ENCODE measurements around the gene SLC23A1. TPM values are rescaled to one million over a fixed set of nuclear protein-coding genes. Genes with fewer than 3 reads are reported as not detected.

SLC23A1 gene
- total RNA-seq, 4 donors from 2014 or later: not detected

DNA sequence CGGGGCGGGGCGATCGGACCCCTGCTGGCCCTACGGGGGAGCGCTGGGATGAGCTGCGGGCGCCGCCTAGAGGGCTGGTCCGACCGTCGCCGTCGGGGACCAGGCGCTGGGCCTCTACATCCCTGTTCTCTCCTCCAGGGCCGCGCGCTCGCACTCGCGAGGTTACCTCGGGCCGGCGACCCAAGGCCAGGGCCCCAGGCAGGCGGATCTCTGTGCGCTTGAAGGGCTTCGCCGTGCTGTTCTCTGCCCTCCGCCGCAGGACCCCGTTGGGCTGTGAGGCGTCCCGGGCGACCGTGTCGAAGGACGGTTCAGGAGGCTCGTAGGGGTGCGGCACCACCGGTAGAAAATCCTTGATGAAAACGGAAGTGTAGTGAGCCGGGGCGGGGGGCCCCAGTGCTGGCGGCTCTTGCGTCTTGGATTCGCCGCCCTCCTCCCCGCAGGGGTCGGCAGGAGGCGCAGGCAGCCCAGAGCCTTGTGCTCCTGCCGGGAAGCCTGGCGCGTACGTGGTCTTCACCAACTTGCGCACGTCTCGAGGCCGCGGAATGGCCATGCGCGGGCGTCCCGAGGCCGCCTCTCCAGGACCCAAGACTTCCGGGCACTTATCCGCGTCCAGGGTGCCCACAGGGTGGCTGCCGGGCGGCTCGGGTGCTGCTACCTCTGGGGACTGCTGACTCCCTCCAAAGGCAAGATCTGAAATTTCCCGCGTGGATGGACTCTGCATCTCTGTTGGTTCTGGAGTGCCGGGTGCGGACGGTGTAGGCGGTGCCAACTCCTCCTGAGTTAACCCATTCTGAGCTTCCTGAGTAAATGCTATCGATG is 9.8 kb upstream of the SLC23A1 start:
- peaks cover 0 to 47% (median 21%) of the 10 kb centered on the region in 4 donors for H3K4me1 ChIP-seq
- WGBS, 2 donors: 12 to 20% methylated on average over 69 to 73 of the region's 77 CpGs

DNA sequence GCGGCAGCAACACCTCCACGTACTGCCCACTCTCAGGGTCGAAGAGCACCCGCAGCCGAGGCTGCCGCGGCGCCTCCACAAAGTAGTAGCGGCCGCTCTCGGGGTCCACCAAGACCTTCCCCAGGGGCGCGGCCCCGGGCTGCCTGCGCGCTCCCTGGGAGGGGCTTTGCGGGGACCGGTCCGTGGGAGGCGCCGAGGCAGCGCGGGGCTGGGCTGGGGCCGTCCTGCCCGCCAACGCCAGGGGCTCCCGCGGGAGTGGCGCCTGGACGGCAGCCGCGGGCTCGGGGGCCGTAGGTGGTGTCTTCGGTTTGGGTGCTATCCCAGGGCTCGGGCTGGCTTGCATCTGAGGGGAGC is 9.2 kb upstream of the SLC23A1 start:
- Histone ChIP-seq H3K36me3 (no peaks in the 10 kb centered on the region), H3K4me1 (peaks cover 0 to 47% (median 24%) of the 10 kb centered on the region in 4 donors), H3K4me3 (peak overlapping the region in 3 of 4 donors; percentile 26 to 57 (median 53)), H3K9me3 (no peaks in the 10 kb centered on the region), H3K27ac (peak overlapping the region in 1 of 4 donors; percentile 74), H3K27me3 (peaks cover 0 to 35% of the 10 kb centered on the region in 2 donors)
- no peak for TF ChIP-seq EP300 (IDR thresholded peaks at IDR 0.05)
- TF ChIP-seq, protein P1, sequence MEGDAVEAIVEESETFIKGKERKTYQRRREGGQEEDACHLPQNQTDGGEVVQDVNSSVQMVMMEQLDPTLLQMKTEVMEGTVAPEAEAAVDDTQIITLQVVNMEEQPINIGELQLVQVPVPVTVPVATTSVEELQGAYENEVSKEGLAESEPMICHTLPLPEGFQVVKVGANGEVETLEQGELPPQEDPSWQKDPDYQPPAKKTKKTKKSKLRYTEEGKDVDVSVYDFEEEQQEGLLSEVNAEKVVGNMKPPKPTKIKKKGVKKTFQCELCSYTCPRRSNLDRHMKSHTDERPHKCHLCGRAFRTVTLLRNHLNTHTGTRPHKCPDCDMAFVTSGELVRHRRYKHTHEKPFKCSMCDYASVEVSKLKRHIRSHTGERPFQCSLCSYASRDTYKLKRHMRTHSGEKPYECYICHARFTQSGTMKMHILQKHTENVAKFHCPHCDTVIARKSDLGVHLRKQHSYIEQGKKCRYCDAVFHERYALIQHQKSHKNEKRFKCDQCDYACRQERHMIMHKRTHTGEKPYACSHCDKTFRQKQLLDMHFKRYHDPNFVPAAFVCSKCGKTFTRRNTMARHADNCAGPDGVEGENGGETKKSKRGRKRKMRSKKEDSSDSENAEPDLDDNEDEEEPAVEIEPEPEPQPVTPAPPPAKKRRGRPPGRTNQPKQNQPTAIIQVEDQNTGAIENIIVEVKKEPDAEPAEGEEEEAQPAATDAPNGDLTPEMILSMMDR (IDR thresholded peaks at IDR 0.05): peak in 1 of 5 experiments; percentile 63
- no peak for TF ChIP-seq POLR2A (IDR thresholded peaks at IDR 0.05)
- 5 to 13% methylated on average over 25 to 27 of the region's 36 CpGs for WGBS, 2 donors
- no peak for DNase-seq (ENCODE audit: low spot score in 2 of 2)

More for the DNA sequence above, 9.8 kb upstream of the SLC23A1 start:
- peak overlapping the region in 1 of 4 donors; percentile 74 for H3K27ac ChIP-seq
- H3K4me3 ChIP-seq: peak overlapping the region in 3 of 4 donors; percentile 26 to 57 (median 53)
- no peaks in the 10 kb centered on the region for H3K36me3 ChIP-seq
- H3K9me3 ChIP-seq: no peaks in the 10 kb centered on the region
- peaks cover 0 to 35% of the 10 kb centered on the region in 2 donors for H3K27me3 ChIP-seq
- TF ChIP-seq EP300 (IDR thresholded peaks at IDR 0.05): no peak
- TF ChIP-seq, protein P1 (IDR thresholded peaks at IDR 0.05): peak in 3 of 5 experiments; percentile 38 to 61 (median 60)
- TF ChIP-seq POLR2A (IDR thresholded peaks at IDR 0.05): no peak
- DNase-seq (ENCODE audit: low spot score in 2 of 2): no peak

DNA sequence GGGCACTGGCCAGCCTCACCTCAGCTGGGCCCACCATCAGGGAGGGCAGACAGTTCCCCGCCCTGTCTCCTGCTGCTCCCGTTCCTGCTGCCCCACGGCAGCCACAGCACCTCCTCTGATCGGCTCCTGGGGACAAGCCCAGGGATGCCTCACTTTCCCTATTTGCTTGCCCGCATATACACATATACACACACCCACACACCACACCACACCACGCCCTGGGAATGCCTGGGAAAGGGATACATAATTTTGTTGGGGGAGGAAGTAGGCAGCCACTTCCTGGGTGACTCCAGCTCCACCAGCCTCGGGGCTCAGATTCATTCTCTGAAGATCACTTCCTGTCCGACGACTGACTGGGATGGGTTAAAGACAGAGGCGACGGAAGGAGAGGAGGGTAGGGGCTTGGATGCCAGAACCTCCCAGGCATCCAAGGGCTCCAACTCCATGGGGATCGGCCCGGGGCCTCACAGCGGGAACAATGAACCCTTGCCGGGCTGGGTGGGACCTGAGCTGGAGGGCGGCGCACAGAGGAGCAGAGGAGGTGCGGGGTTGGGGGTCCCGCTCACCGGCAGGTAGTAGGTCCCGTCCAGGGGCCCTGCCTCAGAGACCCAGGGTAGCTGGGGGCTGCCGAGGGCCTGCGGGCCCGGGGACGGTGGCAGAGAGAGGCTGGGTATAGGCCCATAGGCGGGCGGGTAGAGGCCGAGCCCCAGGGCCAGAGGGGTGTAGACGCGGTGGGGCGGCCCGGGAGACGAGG is 8.7 kb upstream of the SLC23A1 start:
- no peak for DNase-seq (ENCODE audit: low spot score in 2 of 2)
- Histone ChIP-seq H3K36me3 (no peaks in the 10 kb centered on the region), H3K27ac (peak overlapping the region in 1 of 4 donors; percentile 74), H3K4me3 (peak overlapping the region in 2 of 4 donors; percentile 53 to 57), H3K27me3 (peaks cover 0 to 35% of the 10 kb centered on the region in 2 donors), H3K4me1 (peaks cover 0 to 47% (median 24%) of the 10 kb centered on the region in 4 donors), H3K9me3 (no peaks in the 10 kb centered on the region)
- 47 to 56% methylated on average over 27 to 30 of the region's 33 CpGs for WGBS, 2 donors
- TF ChIP-seq, protein P1 (IDR thresholded peaks at IDR 0.05): no peak
- TF ChIP-seq POLR2A (IDR thresholded peaks at IDR 0.05) (no peak), EP300 (IDR thresholded peaks at IDR 0.05) (no peak)

DNA sequence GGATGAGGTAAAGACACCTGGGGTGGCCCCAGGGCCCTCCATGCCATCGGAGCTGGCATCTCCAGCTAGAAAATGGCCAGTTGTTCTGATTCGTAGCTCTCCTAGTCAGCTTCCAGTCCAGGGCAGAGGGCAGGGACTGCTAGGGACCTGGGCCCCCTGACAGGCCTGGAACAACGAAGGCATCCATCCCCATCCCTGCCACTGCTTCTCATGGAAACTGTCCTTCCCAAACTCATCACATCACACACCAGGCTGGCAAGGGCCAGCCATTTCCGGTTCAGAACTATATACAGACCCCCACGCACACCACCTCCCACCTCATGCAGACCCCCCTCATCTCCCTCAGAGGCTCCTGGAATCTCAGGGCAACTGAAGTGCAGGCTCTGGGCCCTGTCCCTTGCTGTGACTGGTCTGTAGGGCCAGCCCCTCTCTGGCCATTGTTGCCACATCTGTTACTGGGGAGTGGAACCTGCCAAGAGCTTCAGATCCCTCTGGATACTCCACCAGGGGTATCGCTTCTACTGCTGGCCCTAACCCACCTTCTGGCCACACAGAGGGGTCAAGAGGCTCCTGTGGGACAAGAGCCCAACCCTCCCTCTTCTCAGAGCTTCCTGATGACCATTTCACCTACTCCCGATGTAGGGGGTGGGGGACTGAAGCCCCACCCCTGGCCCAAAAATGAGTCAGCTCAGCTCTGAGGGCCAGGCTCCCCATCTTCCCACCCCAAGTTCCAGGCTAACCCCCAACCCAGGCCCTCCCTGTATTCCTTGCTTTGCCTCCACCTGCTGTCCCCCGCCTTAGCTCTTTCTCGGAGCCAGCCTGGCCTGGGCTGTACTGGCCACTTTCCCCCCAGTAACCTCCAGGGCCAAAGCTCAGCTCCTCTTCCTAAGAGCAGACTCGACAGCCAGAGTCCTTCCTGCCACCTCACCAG is 7.8 kb upstream of the SLC23A1 start:
- 68 to 81% methylated on average over 10 of the region's 10 CpGs for WGBS, 2 donors
- no peak for DNase-seq (ENCODE audit: low spot score in 2 of 2)
- TF ChIP-seq, protein P1 (IDR thresholded peaks at IDR 0.05): no peak
- no peak for TF ChIP-seq POLR2A (IDR thresholded peaks at IDR 0.05)
- no peak for TF ChIP-seq EP300 (IDR thresholded peaks at IDR 0.05)
- Histone ChIP-seq H3K4me1 (peaks cover 0 to 47% (median 24%) of the 10 kb centered on the region in 4 donors), H3K27me3 (peaks cover 0 to 34% of the 10 kb centered on the region in 2 donors), H3K4me3 (no peak overlapping the region), H3K36me3 (no peaks in the 10 kb centered on the region), H3K9me3 (no peaks in the 10 kb centered on the region), H3K27ac (peak overlapping the region in 2 of 4 donors; percentile 14 to 74)

All from tibial nerve (tissue), 4 donors.